ENCODE results near the gene LCE1A. TPM values are rescaled to one million over a fixed set of nuclear protein-coding genes. Genes with fewer than 3 reads are reported as not detected.
A peak's percentile ranks its signal among the peaks of the same experiment; 100 is the strongest.

The LCE1A gene
- total RNA-seq (2014; rRNA removed; shearing (Covaris generic)): not detected in 2 replicates

- no peak for DNase-seq (ENCODE audit: low spot score)
Observed at GRCh38 chr1:152827173-152827572, at the start of gene LCE1A. Gene LCE1A (plus strand): TSS chr1:152827473. CDS start chr1:152827473, 0 bp downstream.

GRCh38 chr1:152777510-152778137 lies 49.6 kb upstream of the LCE1A start:
- DNase-seq (ENCODE audit: low spot score): peak; percentile 79

- no peak for DNase-seq (ENCODE audit: low spot score)
Observed at GRCh38 chr1:152783095-152783494, 44.2 kb upstream of the LCE1A start.

DNA sequence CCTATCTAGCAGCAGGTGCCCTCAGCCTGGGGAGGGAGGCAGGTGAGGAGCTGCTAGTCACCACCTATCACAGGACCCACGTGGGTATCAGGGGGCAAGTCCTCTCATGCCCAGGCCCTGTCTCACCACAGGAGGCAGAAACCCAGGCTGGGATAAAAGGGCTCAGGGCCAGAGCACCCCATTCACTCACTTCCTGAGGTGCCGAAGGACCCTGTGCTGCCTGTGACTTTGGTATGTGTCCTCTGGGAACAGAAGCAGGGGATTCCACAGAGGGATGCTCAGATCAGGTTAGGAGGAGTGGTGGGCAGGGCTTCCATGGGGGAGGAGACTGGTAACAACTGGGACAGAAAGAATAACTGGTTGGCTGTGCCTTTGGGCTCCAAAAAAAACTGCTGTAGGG lies 41.2 kb upstream of the LCE1A start, which contains the start of gene LCE1E:
Gene LCE1E, plus strand, starts transcription at position 181 of the 400 bp plus-strand sequence. CDS start 1,043 bp downstream, outside the sequence.
- peak; percentile 46 for DNase-seq (ENCODE audit: low spot score)

- DNase-seq (ENCODE audit: low spot score): no peak
Observed at GRCh38 chr1:152795686-152796085, 31.6 kb upstream of the LCE1A start.

GRCh38 chr1:152796421-152796820 lies 30.9 kb upstream of the LCE1A start, which contains the start of gene LCE1D:
Gene LCE1D (plus strand): TSS chr1:152796721. CDS start chr1:152797795, 1,074 bp downstream.
- DNase-seq (ENCODE audit: low spot score): no peak

GRCh38 chr1:152801333-152801732 lies 25.9 kb upstream of the LCE1A start:
- DNase-seq (ENCODE audit: low spot score): no peak

GRCh38 chr1:152806576-152806975 lies 20.7 kb upstream of the LCE1A start, which contains the start of gene LCE1C:
Gene LCE1C (minus strand): TSS chr1:152806651. CDS start chr1:152805478, 1,173 bp downstream.
- no peak for DNase-seq (ENCODE audit: low spot score)

DNA sequence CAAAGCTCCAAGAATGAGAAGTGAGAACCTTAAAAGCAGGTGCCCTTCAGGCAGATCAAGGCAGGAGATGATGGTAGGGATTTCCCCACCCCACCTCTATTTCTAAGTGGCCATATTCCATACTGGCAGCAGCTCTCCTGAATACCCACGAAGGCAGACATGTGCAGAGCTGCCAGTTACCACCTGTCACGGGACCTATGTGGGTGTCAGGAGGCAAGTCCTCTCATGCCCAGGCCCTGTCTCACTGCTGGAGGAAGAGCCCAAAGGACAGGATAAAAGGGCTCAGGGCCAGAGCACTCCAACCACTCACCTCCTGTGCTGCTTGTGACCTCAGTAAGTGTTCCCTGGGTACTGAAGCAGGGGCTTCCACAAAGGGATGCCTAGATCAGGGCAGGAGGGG lies 16.2 kb upstream of the LCE1A start:
- no peak for DNase-seq (ENCODE audit: low spot score)

GRCh38 chr1:152811671-152812070 lies 15.6 kb upstream of the LCE1A start, which contains the start of gene LCE1B:
Gene LCE1B (plus strand): TSS chr1:152811971. CDS start chr1:152812447, 476 bp downstream.
- no peak for DNase-seq (ENCODE audit: low spot score)

- no peak for DNase-seq (ENCODE audit: low spot score)
Observed at GRCh38 chr1:152817309-152817708, 10.0 kb upstream of the LCE1A start.

GRCh38 chr1:152823294-152823693 lies 4.0 kb upstream of the LCE1A start:
- DNase-seq (ENCODE audit: low spot score): no peak

- DNase-seq (ENCODE audit: low spot score): no peak
Observed at GRCh38 chr1:152824964-152825363, 2.3 kb upstream of the LCE1A start.

- DNase-seq (ENCODE audit: low spot score): no peak
Observed at GRCh38 chr1:152836870-152837269, 9.6 kb downstream of the LCE1A start.

GRCh38 chr1:152842556-152842955 lies 15.3 kb downstream of the LCE1A start, which contains the start of gene LCE6A:
Gene LCE6A (plus strand): TSS chr1:152842856. CDS start chr1:152843521, 665 bp downstream.
- DNase-seq (ENCODE audit: low spot score): no peak

DNA sequence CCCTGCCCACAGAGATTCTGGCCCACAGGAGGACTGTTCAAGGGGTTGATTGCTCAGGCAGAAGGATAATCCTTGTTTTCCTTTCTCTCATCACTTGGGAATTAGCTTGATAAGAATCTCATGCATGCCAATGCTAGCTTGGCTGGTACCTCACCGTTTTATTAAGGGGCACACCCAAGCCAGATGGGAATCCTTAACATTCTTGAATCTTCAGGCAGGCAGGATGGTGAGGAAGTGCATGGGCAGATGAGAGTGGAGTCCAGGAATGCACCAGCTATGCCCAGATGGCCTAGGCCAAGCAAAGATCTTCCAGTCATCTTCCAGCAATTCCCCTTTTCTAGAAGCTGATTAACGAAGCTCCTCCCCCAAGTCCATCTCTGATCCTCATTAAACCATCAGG lies 28.4 kb downstream of the LCE1A start:
- no peak for DNase-seq (ENCODE audit: low spot score)

GRCh38 chr1:152858062-152858461 lies 30.8 kb downstream of the LCE1A start:
- DNase-seq (ENCODE audit: low spot score): no peak

DNA sequence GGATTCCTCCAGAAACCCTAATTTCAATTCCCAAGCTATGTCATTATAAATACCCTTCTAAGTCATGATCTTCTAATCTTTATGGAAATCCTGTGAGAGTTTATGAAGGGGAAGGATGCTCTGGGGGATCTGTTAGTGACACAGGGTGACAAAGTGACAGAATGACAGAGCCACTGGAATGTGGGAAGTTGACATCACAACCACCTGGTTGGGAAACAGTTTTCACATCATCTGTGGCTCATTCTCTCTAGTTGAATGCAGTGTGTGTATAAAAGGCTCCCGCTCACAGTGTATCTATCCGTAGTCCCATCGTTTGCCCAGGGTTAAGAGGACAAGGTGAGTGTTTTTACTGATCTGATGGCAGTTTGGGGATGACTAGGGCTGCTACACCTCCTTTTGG lies 32.4 kb downstream of the LCE1A start, which contains the start of gene LCE7A:
Gene LCE7A, plus strand, starts transcription at position 301 of the 400 bp plus-strand sequence. CDS start 702 bp downstream, outside the sequence.
- no peak for DNase-seq (ENCODE audit: low spot score)

GRCh38 chr1:152860129-152860528 lies 32.9 kb downstream of the LCE1A start:
- no peak for DNase-seq (ENCODE audit: low spot score)

DNA sequence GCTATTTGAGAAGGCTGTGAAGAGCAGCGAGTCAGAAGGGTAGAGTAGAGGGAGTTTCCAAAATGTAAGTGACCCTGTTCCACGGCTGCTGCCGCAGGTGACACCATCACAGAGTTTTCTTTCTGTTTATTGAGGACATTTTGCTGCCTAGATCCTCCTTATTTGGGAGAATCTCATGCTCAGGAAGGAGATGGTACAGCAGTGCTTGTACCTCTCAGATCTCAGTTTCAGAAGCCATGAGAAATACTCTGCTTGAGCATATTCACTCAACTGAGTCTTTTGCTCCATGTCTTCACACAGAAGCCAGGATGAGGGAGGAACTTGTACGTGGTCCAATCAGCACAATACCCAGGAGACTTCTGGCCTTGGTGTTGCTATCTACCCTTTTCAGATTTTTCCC lies 34.1 kb downstream of the LCE1A start:
- DNase-seq (ENCODE audit: low spot score): no peak

GRCh38 chr1:152864443-152864842 lies 37.2 kb downstream of the LCE1A start:
- no peak for DNase-seq (ENCODE audit: low spot score)

DNA sequence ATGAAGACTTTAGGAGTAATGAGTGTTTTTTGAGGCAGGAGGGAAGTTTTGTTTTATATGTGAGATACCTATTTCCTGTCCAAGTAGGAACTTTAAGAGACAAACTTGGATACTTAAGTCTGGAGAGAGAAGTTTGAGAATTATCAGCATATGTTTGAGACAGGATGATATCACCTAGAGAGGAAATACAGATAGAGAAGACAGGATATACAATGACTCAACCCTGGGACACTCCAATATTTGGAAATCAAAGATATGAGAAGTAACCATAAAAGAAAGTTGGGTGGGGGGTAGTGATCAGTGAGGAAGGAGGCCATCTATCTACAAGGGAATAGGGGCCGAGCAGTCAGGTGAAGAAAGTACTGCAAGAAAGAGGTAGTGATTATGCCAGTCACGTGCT lies 39.0 kb downstream of the LCE1A start:
- DNase-seq (ENCODE audit: low spot score): no peak

DNA sequence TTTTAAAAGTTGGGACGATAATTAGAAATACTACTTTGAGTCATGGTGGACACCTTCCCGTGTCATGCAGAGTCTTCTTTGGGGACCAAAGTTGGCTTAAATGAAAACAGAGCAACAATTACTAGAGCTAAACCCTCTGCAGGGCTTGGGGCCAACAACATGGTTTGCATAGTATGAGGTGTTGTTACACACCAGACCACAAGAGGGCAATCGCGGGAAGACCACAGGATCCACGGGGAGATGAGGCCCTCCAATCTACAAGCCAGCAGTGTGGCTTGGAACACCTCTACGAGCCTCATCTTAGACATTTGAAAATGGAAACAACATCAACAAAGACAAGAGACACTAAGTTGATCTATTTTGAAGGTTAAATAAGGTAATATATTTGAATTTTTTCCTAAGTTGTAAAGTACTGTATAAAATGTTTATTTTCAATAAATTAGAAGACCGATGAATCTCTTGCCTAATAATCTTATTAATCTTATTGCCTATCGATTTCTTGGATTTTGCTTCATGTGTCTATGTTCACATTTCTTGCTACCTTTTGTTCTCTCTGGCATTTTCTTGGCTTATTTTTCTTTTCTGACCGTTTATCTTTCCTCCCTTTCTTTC lies 42.6 kb downstream of the LCE1A start:
- DNase-seq (ENCODE audit: low spot score): peak; percentile 84

Data from HT-29 (cell line).